SJCRH30 (cell line): ENCODE data around the gene CD101. TPM values are rescaled to one million over a fixed set of nuclear protein-coding genes. Genes with fewer than 3 reads are reported as not detected.

Source experiments
- DNase-seq, 2 experiments: peaks; one replicate each; pipeline ENCODE4 v3.0.0-alpha.2; 2015 to 2020
- H3K27ac ChIP-seq: fragments of 250-450 bp; sonication (Bioruptor Pico); 2 replicates; pipeline ENCODE4 v1.5.1; 2020; ENCODE audit warnings: mild to moderate bottlenecking, moderate library complexity
- H3K27me3 ChIP-seq: fragments of 250-450 bp; sonication (Bioruptor Pico); 2 replicates; pipeline ENCODE4 v1.5.1; 2020; ENCODE audit warnings: mild to moderate bottlenecking, moderate library complexity
- H3K36me3 ChIP-seq: fragments of 250-450 bp; sonication (Bioruptor Pico); 2 replicates; pipeline ENCODE4 v1.5.1; 2020; ENCODE audit warnings: mild to moderate bottlenecking, moderate library complexity
- H3K4me1 ChIP-seq: fragments of 250-450 bp; sonication (Bioruptor Pico); 2 replicates; pipeline ENCODE4 v1.5.1; 2020; ENCODE audit warnings: mild to moderate bottlenecking, moderate library complexity
- H3K4me3 ChIP-seq: fragments of 250-450 bp; sonication (Bioruptor Pico); 2 replicates; pipeline ENCODE4 v1.5.1; 2020; ENCODE audit warnings: mild to moderate bottlenecking, moderate library complexity
- H3K9me3 ChIP-seq: fragments of 250-450 bp; sonication (Bioruptor Pico); replicated peaks from 2 replicates; pipeline ENCODE4 v1.5.1; 2020; ENCODE audit warnings: mild to moderate bottlenecking, moderate library complexity
- total RNA-seq: library from RNA; depleted of rRNA; stranded (reverse); fragments of >200 nt; shearing (Covaris generic); gene quantifications from 2 replicates; pipeline ENCODE4 v1.2.3, GENCODE V29; 2014

Gene CD101
- total RNA-seq, 1 experiment from 2014 or later = 2.3 TPM

GRCh38 chr1:117017062-117017461, 15.5 kb downstream of the CD101 start:
- H3K27ac ChIP-seq = peak overlapping the region; percentile 59
- no peaks in the 10 kb centered on the region for H3K27me3 ChIP-seq
- DNase-seq = no peak
- no peak overlapping the region for H3K4me3 ChIP-seq
- H3K36me3 ChIP-seq = no peaks in the 10 kb centered on the region
- no peaks in the 10 kb centered on the region for H3K9me3 ChIP-seq
- H3K4me1 ChIP-seq = peaks cover 13% of the 10 kb centered on the region

- peaks cover 13% of the 10 kb centered on the region for H3K4me1 ChIP-seq
- DNase-seq = peak; percentile 44 to 75
- H3K9me3 ChIP-seq = no peaks in the 10 kb centered on the region
- H3K27ac ChIP-seq = peak overlapping the region; percentile 59
- H3K4me3 ChIP-seq = no peak overlapping the region
- H3K36me3 ChIP-seq = no peaks in the 10 kb centered on the region
- H3K27me3 ChIP-seq = no peaks in the 10 kb centered on the region
Observed at GRCh38 chr1:117017648-117018047, 16.1 kb downstream of the CD101 start.

DNA sequence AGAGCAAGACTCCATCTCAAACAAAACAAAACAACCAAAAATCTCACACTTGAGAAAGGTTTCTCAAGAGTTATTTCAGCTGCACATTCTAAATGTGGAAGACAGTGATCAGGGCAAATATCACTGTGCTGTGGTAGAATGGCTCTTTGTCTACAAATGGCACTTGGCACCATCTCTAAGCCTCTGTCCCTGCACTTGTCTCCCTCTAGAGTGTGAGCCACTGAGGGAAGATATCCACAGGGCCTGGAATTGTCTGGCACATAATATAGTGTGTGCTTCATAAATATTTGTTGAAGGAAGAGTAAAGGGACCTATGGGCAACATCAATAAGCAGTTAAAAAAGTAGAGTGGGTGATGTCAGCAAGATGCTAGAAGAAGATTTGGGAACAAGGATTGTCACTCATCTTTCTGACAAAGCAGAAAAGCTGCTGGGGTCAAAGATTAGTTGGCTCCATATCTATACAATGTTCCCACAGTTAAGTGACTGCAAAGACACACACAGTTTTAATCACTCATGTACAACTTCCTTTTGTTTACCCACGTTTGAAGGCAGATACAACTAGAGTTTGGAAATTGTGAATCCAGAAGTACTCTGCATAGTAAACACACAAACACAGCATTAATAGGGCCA, 19.1 kb downstream of the CD101 start:
- no peak overlapping the region for H3K27ac ChIP-seq
- H3K9me3 ChIP-seq = no peaks in the 10 kb centered on the region
- H3K36me3 ChIP-seq = no peaks in the 10 kb centered on the region
- no peak for DNase-seq
- H3K27me3 ChIP-seq = no peaks in the 10 kb centered on the region
- H3K4me3 ChIP-seq = no peak overlapping the region
- peaks cover 13% of the 10 kb centered on the region for H3K4me1 ChIP-seq

GRCh38 chr1:117022114-117022513, 20.6 kb downstream of the CD101 start:
- H3K9me3 ChIP-seq = no peaks in the 10 kb centered on the region
- peaks cover 13% of the 10 kb centered on the region for H3K4me1 ChIP-seq
- DNase-seq = no peak
- H3K4me3 ChIP-seq = no peak overlapping the region
- H3K27ac ChIP-seq = no peak overlapping the region
- no peaks in the 10 kb centered on the region for H3K36me3 ChIP-seq
- no peaks in the 10 kb centered on the region for H3K27me3 ChIP-seq

DNA sequence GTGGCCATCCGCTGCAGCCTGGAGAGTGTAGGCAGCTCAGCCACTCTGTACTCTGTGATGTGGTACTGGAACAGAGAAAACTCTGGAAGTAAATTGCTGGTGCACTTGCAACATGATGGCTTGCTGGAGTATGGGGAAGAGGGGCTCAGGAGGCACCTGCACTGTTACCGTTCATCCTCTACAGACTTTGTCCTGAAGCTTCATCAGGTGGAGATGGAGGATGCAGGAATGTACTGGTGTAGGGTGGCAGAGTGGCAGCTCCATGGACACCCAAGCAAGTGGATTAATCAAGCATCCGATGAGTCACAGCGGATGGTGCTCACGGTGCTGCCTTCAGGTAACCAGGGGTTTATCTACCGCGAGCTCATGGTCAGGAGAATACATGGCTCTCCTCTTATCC, 24.0 kb downstream of the CD101 start:
- H3K9me3 ChIP-seq = no peaks in the 10 kb centered on the region
- no peak for DNase-seq

GRCh38 chr1:117026361-117026760, 24.8 kb downstream of the CD101 start:
- DNase-seq = no peak
- no peak overlapping the region for H3K27ac ChIP-seq

More for the DNA sequence above, 24.0 kb downstream of the CD101 start:
- Histone ChIP-seq H3K4me1 (no peaks in the 10 kb centered on the region), H3K4me3 (no peak overlapping the region), H3K27ac (no peak overlapping the region), H3K27me3 (no peaks in the 10 kb centered on the region), H3K36me3 (no peaks in the 10 kb centered on the region)

GRCh38 chr1:117029685-117030084, 28.1 kb downstream of the CD101 start:
- Histone ChIP-seq H3K36me3 (no peaks in the 10 kb centered on the region), H3K4me3 (no peak overlapping the region), H3K27me3 (no peaks in the 10 kb centered on the region), H3K9me3 (no peaks in the 10 kb centered on the region), H3K27ac (no peak overlapping the region), H3K4me1 (no peaks in the 10 kb centered on the region)
- no peak for DNase-seq

More at GRCh38 chr1:117026361-117026760, 24.8 kb downstream of the CD101 start:
- Histone ChIP-seq H3K36me3 (no peaks in the 10 kb centered on the region), H3K4me3 (no peak overlapping the region), H3K4me1 (no peaks in the 10 kb centered on the region), H3K9me3 (no peaks in the 10 kb centered on the region), H3K27me3 (no peaks in the 10 kb centered on the region)

DNA sequence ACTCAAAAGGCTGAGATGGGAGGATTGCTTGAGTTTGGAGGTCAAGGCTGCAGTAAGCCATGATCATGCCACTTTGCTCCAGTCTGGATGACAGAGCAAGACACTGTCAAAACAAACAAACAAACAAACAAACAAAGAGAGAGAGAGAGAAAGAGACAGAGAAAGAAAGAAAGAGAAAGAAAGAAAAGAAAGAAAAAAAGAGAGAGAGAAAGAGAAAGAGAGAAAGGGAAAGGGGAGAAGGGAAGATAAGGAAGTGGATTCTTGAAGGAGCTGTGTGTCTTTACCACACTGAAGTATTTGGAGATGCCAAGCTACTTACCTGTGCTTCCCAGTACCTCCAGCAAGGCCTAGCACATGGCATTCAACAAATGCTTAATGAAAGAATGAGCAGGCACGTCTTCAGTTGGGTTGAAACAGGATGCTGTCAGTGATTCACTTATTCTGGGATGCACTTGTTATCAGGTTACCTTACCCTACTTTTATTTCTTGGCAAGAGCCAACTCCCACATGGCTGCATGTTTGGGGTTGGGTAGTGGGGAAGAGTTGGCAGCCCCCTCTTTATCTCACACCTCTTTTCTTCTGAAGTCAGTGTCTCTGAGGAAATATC, 28.8 kb downstream of the CD101 start:
- no peak for DNase-seq
- Histone ChIP-seq H3K36me3 (no peaks in the 10 kb centered on the region), H3K4me3 (no peak overlapping the region), H3K27ac (no peak overlapping the region), H3K4me1 (no peaks in the 10 kb centered on the region), H3K9me3 (no peaks in the 10 kb centered on the region), H3K27me3 (no peaks in the 10 kb centered on the region)

- no peak overlapping the region for H3K4me3 ChIP-seq
- H3K27ac ChIP-seq = no peak overlapping the region
Observed at GRCh38 chr1:117032266-117032665, 30.7 kb downstream of the CD101 start.

GRCh38 chr1:117032681-117033539, 31.4 kb downstream of the CD101 start:
- no peaks in the 10 kb centered on the region for H3K27me3 ChIP-seq
- no peak overlapping the region for H3K4me3 ChIP-seq
- H3K27ac ChIP-seq = no peak overlapping the region
- no peak for DNase-seq
- H3K4me1 ChIP-seq = no peaks in the 10 kb centered on the region
- no peaks in the 10 kb centered on the region for H3K9me3 ChIP-seq
- H3K36me3 ChIP-seq = no peaks in the 10 kb centered on the region

More at GRCh38 chr1:117032266-117032665, 30.7 kb downstream of the CD101 start:
- Histone ChIP-seq H3K36me3 (no peaks in the 10 kb centered on the region), H3K27me3 (no peaks in the 10 kb centered on the region), H3K9me3 (no peaks in the 10 kb centered on the region), H3K4me1 (no peaks in the 10 kb centered on the region)
- no peak for DNase-seq

DNA sequence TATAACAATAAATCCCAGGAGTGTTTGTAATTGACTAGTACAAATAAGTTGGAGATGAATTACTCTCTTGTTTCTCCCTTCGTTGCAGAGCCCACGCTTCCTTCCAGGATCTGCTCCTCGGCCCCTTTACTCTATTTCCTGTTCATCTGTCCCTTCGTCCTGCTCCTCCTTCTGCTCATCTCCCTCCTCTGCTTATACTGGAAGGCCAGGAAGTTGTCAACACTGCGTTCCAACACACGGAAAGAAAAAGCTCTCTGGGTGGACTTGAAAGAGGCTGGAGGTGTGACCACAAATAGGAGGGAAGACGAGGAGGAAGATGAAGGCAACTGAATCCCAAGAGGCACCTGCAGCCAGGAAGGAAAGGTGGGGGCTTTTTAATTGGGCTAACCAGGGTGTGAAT, 32.2 kb downstream of the CD101 start:
- no peak for DNase-seq
- Histone ChIP-seq H3K27me3 (no peaks in the 10 kb centered on the region), H3K4me1 (no peaks in the 10 kb centered on the region), H3K27ac (no peak overlapping the region), H3K4me3 (no peak overlapping the region), H3K9me3 (no peaks in the 10 kb centered on the region), H3K36me3 (no peaks in the 10 kb centered on the region)

DNA sequence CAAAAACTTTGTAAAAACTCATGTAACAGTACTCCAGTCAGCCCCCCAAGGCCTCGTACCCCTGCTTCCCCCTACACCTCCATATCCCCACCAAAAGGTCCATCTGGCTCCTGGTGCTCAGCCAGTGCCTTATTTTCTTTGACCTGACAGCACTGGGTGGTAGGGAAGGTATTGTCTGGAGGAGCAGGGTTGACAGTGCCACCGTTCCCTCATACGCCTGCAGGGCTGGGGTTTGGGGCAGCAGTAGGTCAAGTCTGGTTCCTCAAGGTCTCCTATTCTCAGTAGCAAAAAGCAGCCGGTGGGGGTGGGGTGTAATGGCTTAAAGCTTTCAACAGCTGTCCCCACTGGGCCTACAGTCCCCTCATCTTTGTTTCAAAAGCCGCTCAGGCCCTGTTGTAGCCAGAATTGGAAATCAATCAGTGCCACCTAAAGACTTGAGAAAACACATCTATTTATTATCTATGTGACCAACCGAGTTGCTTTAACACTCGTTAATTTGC, 33.3 kb downstream of the CD101 start:
- Histone ChIP-seq H3K4me3 (no peak overlapping the region), H3K9me3 (no peaks in the 10 kb centered on the region), H3K27me3 (no peaks in the 10 kb centered on the region), H3K4me1 (no peaks in the 10 kb centered on the region), H3K27ac (no peak overlapping the region), H3K36me3 (no peaks in the 10 kb centered on the region)
- peak in 1 of 2 experiments; percentile 28 for DNase-seq

GRCh38 chr1:117036018-117036461, 34.5 kb downstream of the CD101 start:
- H3K27ac ChIP-seq = no peak overlapping the region
- DNase-seq = no peak
- no peak overlapping the region for H3K4me3 ChIP-seq
- no peaks in the 10 kb centered on the region for H3K9me3 ChIP-seq
- no peaks in the 10 kb centered on the region for H3K36me3 ChIP-seq
- no peaks in the 10 kb centered on the region for H3K4me1 ChIP-seq
- H3K27me3 ChIP-seq = no peaks in the 10 kb centered on the region

DNA sequence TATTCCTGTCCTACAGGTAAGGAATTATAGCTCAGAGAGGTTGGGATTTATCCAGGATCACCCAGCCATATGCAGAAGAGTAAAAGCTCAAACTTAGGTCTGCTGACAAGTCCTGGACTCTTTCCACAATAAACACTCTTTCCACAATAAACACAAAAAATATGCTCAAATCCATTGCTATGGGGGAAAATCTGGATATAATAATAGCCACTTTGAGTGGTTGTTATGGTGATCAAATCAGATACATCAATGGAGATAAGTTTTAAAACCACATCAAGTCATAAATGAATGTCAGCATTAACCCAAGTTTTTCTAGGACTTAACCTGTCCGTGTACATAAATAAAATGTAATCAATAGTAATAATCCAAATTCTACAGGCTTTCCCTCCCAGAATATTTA, 36.2 kb downstream of the CD101 start:
- Histone ChIP-seq H3K27ac (no peak overlapping the region), H3K27me3 (no peaks in the 10 kb centered on the region), H3K4me3 (no peak overlapping the region), H3K9me3 (no peaks in the 10 kb centered on the region; the same call in 1 of the 2 replicates), H3K4me1 (no peaks in the 10 kb centered on the region), H3K36me3 (no peaks in the 10 kb centered on the region)
- no peak for DNase-seq

- Histone ChIP-seq H3K27ac (no peak overlapping the region), H3K4me1 (no peaks in the 10 kb centered on the region), H3K4me3 (no peak overlapping the region), H3K36me3 (no peaks in the 10 kb centered on the region), H3K27me3 (no peaks in the 10 kb centered on the region), H3K9me3 (no peaks in the 10 kb centered on the region; the same call in 1 of the 2 replicates)
- DNase-seq = no peak
Observed at GRCh38 chr1:117038236-117038635, 36.7 kb downstream of the CD101 start.
